Upper lobe of right lung (tissue), 1 donor: ENCODE results near the gene DIPK1B. TPM values are rescaled to one million over a fixed set of nuclear protein-coding genes. Genes with fewer than 3 reads are reported as not detected.
"Not testable (repeated sequence)": the region's sequence is repeated elsewhere in the genome, so short reads cannot be mapped to it uniquely, and the experiment has no call there.

Experiments used
- ATAC-seq: fragments of 200-7000 bp; cut with Tn5 transposase; one replicate; pipeline ENCODE4 v1.9.1; 2020; ENCODE audit warnings: mild to moderate bottlenecking, moderate library complexity
- DNase-seq: peaks from one replicate; pipeline ENCODE4 v3.0.0-alpha.2; 2020
- H3K27ac ChIP-seq: fragments of 200-600 bp; one replicate; pipeline ENCODE4 v1.8.0; 2022
- H3K27me3 ChIP-seq: fragments of 200-600 bp; one replicate; pipeline ENCODE4 v1.8.0; 2022; ENCODE audit warnings: mild to moderate bottlenecking
- H3K36me3 ChIP-seq: fragments of 200-600 bp; one replicate; pipeline ENCODE4 v1.8.0; 2022
- H3K4me1 ChIP-seq: fragments of 200-600 bp; one replicate; pipeline ENCODE4 v1.8.0; 2022
- H3K4me3 ChIP-seq: fragments of 200-600 bp; one replicate; pipeline ENCODE4 v1.8.0; 2022; ENCODE audit warnings: mild to moderate bottlenecking
- H3K9me3 ChIP-seq: fragments of 200-600 bp; one replicate; pipeline ENCODE4 v1.8.0; 2022
- CTCF ChIP-seq: fragments of 200-600 bp; IDR thresholded peaks from one replicate; pipeline ENCODE4 v1.8.0; 2022; ENCODE audit warnings: antibody characterized with exemption
- intact Hi-C: fragments of 100-400 bp; cut with DNase I; formaldehyde crosslinking; loops from one replicate; pipeline ENCODE4 v1.11.0; 2022
- total RNA-seq: library from RNA; stranded (reverse); fragmentation: NEBNext Ultra II Directional; extraction: Animal tissue kit (Norgen Biotek cat#: 25700); gene quantifications from one replicate; pipeline ENCODE4 v1.2.1, GENCODE V29; 2021
- donor health status: DM: no; HTN: yes; CAD: no; lungs with severe emphysema.

The DIPK1B gene
- total RNA-seq, 1 donor from 2014 or later: 17.7 TPM

DNA sequence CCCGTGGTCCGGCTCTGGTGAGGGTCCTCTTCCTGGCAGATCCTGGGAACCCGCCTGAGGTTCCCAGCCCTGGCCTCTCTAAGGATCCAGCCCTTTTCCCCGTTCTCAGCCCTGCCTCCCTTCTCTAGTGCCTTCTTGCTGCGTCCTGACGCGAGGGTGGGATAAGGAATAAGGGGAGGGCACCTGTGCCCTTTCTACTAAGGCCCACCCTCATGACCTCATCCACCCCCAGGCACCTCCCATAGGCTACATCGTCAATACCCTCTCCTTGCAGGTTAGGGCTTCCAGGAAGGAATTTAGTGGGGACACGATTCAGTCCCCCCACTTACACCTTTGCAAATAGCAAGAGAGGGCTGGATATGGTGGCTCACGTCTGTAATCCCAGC lies 10.7 kb upstream of the DIPK1B start:
- intact Hi-C loops: no loop called here
- Histone ChIP-seq H3K4me1 (peaks cover 14% of the 10 kb centered on the region), H3K27me3 (no peaks in the 10 kb centered on the region), H3K27ac (no peak overlapping the region), H3K9me3 (no peaks in the 10 kb centered on the region), H3K36me3 (no peaks in the 10 kb centered on the region), H3K4me3 (no peak overlapping the region)
- TF ChIP-seq CTCF: no peak
- ATAC-seq: no peak
- no peak for DNase-seq

- Histone ChIP-seq H3K9me3 (no peaks in the 10 kb centered on the region), H3K27me3 (no peaks in the 10 kb centered on the region), H3K36me3 (no peaks in the 10 kb centered on the region), H3K4me1 (peaks cover 8% of the 10 kb centered on the region), H3K27ac (no peak overlapping the region), H3K4me3 (no peak overlapping the region)
- no peak for TF ChIP-seq CTCF
- ATAC-seq: peak; percentile 56
- DNase-seq: no peak
- intact Hi-C loops: no loop called here
These were observed 9.0 kb upstream of the DIPK1B start for GRCh38 chr9:136703276-136703860.

GRCh38 chr9:136704741-136705140 lies 7.6 kb upstream of the DIPK1B start:
- H3K4me3 ChIP-seq, H3K27me3 ChIP-seq, H3K27ac ChIP-seq, DNase-seq, H3K36me3 ChIP-seq, intact Hi-C loops, ATAC-seq, H3K9me3 ChIP-seq, H3K4me1 ChIP-seq: not testable (repeated sequence)

GRCh38 chr9:136705564-136705963 lies 6.8 kb upstream of the DIPK1B start:
- ATAC-seq (no peak), DNase-seq (no peak)
- H3K27ac ChIP-seq: no peak overlapping the region
- no peak overlapping the region for H3K4me3 ChIP-seq
- H3K9me3 ChIP-seq: no peaks in the 10 kb centered on the region
- no peaks in the 10 kb centered on the region for H3K27me3 ChIP-seq
- no peaks in the 10 kb centered on the region for H3K36me3 ChIP-seq
- TF ChIP-seq CTCF: no peak
- intact Hi-C loops: no loop called here
- peaks cover 2% of the 10 kb centered on the region for H3K4me1 ChIP-seq

DNA sequence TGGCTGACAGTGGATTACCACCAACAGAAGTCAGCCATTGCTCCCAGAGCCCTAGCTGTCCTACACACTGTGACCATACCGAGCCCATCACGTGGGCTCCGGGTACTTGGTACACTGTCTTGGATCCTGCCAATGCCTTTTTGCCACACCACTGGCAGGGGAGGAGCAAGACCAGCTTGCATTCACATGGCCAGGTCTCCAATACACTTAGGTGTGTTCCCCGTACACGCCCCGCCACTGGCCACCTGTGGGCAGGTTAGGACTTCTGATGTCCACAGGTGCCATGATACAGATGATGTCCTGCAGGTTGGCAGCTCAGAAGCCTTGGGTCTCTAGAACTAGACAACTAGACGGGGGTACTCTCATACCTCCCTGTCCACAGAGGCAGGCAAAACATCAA lies 5.4 kb upstream of the DIPK1B start:
- no peak for ATAC-seq
- no peak for TF ChIP-seq CTCF
- intact Hi-C loops: no loop called here

DNA sequence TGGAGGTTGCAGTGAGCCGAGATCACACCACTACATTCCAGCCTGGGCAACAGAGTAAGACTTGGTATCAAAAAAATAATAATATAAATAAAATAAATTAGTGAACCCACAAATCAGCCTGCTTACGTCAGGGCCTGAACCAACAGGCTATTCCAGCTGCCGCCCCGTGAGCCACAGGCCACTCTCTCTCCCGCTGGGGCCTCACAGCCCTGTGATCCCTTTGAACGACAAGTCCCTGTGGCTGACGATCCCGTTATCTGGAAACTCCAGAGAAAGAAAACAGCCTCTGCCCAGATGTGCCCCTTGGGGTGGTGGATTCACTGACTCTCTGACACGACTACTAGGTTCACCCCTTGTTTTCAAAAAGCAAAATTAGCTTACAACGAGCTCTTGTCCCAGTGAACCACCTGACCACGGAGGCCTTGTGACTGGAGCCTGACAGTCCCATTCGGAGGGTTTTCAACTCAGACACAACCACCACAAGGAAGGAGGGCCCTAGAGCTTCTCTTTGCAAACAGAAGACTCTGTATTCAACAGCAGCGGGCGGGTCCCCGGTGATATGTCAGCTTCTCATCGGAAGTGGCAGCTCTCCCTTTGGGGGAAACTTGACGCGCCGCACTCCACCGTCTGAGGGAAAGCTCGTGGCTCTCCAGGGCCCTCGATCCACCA lies 4.4 kb upstream of the DIPK1B start:
- Histone ChIP-seq H3K4me1 (peaks cover 10% of the 10 kb centered on the region), H3K9me3 (no peaks in the 10 kb centered on the region), H3K4me3 (no peak overlapping the region), H3K27ac (no peak overlapping the region), H3K36me3 (no peaks in the 10 kb centered on the region), H3K27me3 (peaks cover 8% of the 10 kb centered on the region)
- intact Hi-C loops: no loop called here
- TF ChIP-seq CTCF: no peak
- no peak for DNase-seq
- ATAC-seq: no peak

More for the DNA sequence above, 5.4 kb upstream of the DIPK1B start:
- Histone ChIP-seq H3K4me3 (no peak overlapping the region), H3K36me3 (no peaks in the 10 kb centered on the region), H3K27ac (no peak overlapping the region), H3K9me3 (no peaks in the 10 kb centered on the region), H3K4me1 (peaks cover 7% of the 10 kb centered on the region), H3K27me3 (peaks cover 8% of the 10 kb centered on the region)
- no peak for DNase-seq
